ENCODE results near the gene RPAP3. TPM values are rescaled to one million over a fixed set of nuclear protein-coding genes. Genes with fewer than 3 reads are reported as not detected.

Gene RPAP3
- total and polyA plus RNA-seq, 2 experiments from 2014 or later = 31.4 to 69.9 TPM

- Histone ChIP-seq H4K20me1 (replicated peaks; ENCODE audit: insufficient read depth) (no peaks in the 10 kb centered on the region), H3K9me2 (ENCODE audit: insufficient read depth) (no peaks in the 10 kb centered on the region), H3K27me3 (ENCODE audit: insufficient read depth) (no peaks in the 10 kb centered on the region), H3K4me2 (peak overlapping the region; percentile 73), H3F3A (replicated peaks; ENCODE audit: low read depth) (no peaks in the 10 kb centered on the region), H3K4me3 (no peak overlapping the region), H3K36me3 (ENCODE audit: insufficient read depth) (no peaks in the 10 kb centered on the region), H2AFZ (no peak overlapping the region), H3K27ac (ENCODE audit: low read depth) (peak overlapping the region; percentile 76; the same call in 1 of the 2 replicates), H3K79me2 (replicated peaks; ENCODE audit: insufficient read depth) (no peaks in the 10 kb centered on the region), H3K4me1 (ENCODE audit: insufficient read depth) (peaks cover 29% of the 10 kb centered on the region)
- no peak overlapping the region for H3K4me3 Mint-ChIP-seq
- peaks cover 7% of the 10 kb centered on the region for H3K27me3 Mint-ChIP-seq (ENCODE audit: insufficient read depth, low read depth, poor library complexity)
- TF ChIP-seq REST (IDR thresholded peaks at IDR 0.05; ENCODE audit: unreplicated experiment) = no peak
- no peak for TF ChIP-seq EZH2phosphoT487 (IDR thresholded peaks at IDR 0.05; ENCODE audit: unreplicated experiment)
- TF ChIP-seq CREB1 (CRISPR knock-in tag; IDR thresholded peaks at IDR 0.05; ENCODE audit: low read depth) = no peak
- no peak for TF ChIP-seq EZH2 (IDR thresholded peaks at IDR 0.05; ENCODE audit: low read depth, unreplicated experiment)
- TF ChIP-seq ZNF331 (CRISPR knock-in tag; IDR thresholded peaks at IDR 0.05; ENCODE audit: low read depth) = no peak
- DNase-seq (ENCODE audit: low spot score) (no peak), ATAC-seq (no peak)
- no peak overlapping the region for H3K27ac Mint-ChIP-seq
- H3K9me3 Mint-ChIP-seq = no peaks in the 10 kb centered on the region
- H3K4me1 Mint-ChIP-seq = peaks cover 62% of the 10 kb centered on the region
- H3K36me3 Mint-ChIP-seq (ENCODE audit: low read depth) = peaks cover 4% of the 10 kb centered on the region; the same call in 1 of the 3 replicates
These were observed 48.3 kb upstream of the RPAP3 start for GRCh38 chr12:47754126-47754525.

DNA sequence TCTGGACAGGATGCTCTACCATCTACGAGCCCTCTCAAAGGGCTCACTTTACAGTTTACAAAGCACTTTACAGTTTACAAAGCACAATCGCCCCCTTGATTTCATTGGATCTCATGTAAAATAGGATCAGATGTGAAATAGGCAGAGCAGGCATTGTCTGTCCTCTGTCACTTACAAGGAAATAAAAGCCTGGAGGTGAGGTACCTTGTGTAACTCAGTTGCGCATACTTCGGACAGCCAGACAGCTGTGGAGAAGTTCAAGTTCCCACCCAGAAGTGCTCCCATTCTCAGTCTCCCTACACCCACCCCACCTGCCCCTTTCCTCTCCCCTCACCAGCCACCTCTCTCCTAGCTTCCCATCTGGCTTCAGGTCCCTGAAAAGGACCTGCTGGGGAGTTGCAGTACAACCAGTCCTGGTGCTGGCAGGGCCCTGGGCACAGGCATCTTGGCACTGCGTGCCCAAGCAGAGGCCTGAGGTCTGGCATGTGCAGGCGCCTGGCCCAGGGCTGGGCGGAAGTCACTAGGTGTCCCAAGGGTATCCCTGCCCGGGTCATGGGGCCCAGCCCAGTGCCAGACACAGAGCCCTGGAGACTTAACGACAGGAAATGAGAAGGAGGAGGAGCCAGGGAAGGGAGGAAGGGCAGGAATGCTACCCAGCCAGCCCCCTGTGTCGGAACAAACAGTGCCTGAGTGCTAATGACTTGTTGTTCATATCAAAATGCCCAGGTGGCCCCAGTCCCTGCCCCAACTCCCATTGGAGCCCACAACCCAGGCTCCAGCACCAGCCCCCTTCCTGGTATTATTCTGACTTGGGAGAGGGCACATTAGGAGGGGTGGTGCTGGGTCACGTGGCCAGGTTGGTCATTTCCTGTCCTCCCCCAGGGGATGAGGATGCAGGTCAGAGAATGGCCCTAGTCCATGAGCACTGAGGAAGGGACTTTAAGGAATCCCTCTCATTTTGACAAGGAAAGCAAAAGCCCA is 47.5 kb upstream of the RPAP3 start:
- no peaks in the 10 kb centered on the region for H3K9me2 ChIP-seq (ENCODE audit: insufficient read depth)
- Mint-ChIP-seq H3K27ac (peak overlapping the region; percentile 94), H3K4me1 (peaks cover 60% of the 10 kb centered on the region), H3K27me3 (ENCODE audit: insufficient read depth, low read depth, poor library complexity) (peaks cover 7% of the 10 kb centered on the region), H3K9me3 (no peaks in the 10 kb centered on the region), H3K4me3 (no peak overlapping the region), H3K36me3 (ENCODE audit: low read depth) (peaks cover 4% of the 10 kb centered on the region; the same call in 1 of the 3 replicates)
- H3K27me3 ChIP-seq (ENCODE audit: insufficient read depth) = no peaks in the 10 kb centered on the region
- ATAC-seq (peak; percentile 74), DNase-seq (ENCODE audit: low spot score) (peak; percentile 87)
- H3F3A ChIP-seq (replicated peaks; ENCODE audit: low read depth) = no peaks in the 10 kb centered on the region
- H3K27ac ChIP-seq (ENCODE audit: low read depth) = peak overlapping the region; percentile 76
- no peaks in the 10 kb centered on the region for H3K36me3 ChIP-seq (ENCODE audit: insufficient read depth)
- peak overlapping the region; percentile 33; the same call in 1 of the 2 replicates for H2AFZ ChIP-seq
- H3K4me3 ChIP-seq = no peak overlapping the region
- H3K79me2 ChIP-seq (replicated peaks; ENCODE audit: insufficient read depth) = no peaks in the 10 kb centered on the region
- H4K20me1 ChIP-seq (replicated peaks; ENCODE audit: insufficient read depth) = no peaks in the 10 kb centered on the region
- H3K4me1 ChIP-seq (ENCODE audit: insufficient read depth) = peaks cover 27% of the 10 kb centered on the region
- H3K4me2 ChIP-seq = peak overlapping the region; percentile 73
- TF ChIP-seq CTCF (conservative IDR thresholded peaks at IDR 0.05; ENCODE audit: low read depth in 2 of 2) (no peak), REST (IDR thresholded peaks at IDR 0.05; ENCODE audit: unreplicated experiment) (no peak), EZH2 (IDR thresholded peaks at IDR 0.05; ENCODE audit: low read depth, unreplicated experiment) (no peak), ZNF331 (CRISPR knock-in tag; IDR thresholded peaks at IDR 0.05; ENCODE audit: low read depth) (no peak), EZH2phosphoT487 (IDR thresholded peaks at IDR 0.05; ENCODE audit: unreplicated experiment) (no peak), STAT1 (IDR thresholded peaks at IDR 0.05; ENCODE audit: unreplicated experiment) (no peak), CREB1 (CRISPR knock-in tag; IDR thresholded peaks at IDR 0.05; ENCODE audit: low read depth) (no peak)

All from GM23338 (cell line).